ENCODE results near the gene PCK2. TPM values are rescaled to one million over a fixed set of nuclear protein-coding genes. Genes with fewer than 3 reads are reported as not detected.
"Not testable (repeated sequence)": the region's sequence is repeated elsewhere in the genome, so short reads cannot be mapped to it uniquely, and the experiment has no call there.

PCK2 gene
- total RNA-seq: 62.7 and 62.8 TPM in 2 replicates

- H3K9me3 Mint-ChIP-seq: no peaks in the 10 kb centered on the region
- peaks cover 31% of the 10 kb centered on the region for H3K4me1 Mint-ChIP-seq (ENCODE audit: low read depth)
- H3K27ac Mint-ChIP-seq: peak within 1 kb of the TSS; percentile 98
- peaks cover 19% of the 10 kb centered on the region for H3K36me3 Mint-ChIP-seq (ENCODE audit: low read depth)
- peak; percentile 68 for DNase-seq (ENCODE audit: low spot score)
- H3K27me3 Mint-ChIP-seq (ENCODE audit: low read depth): no peaks in the 10 kb centered on the region
- peak within 1 kb of the TSS; percentile 97 for H3K4me3 Mint-ChIP-seq (ENCODE audit: low read depth)
- intact Hi-C loops (cut with micrococcal nuclease): loop anchor here (1.0 to 10.0 kb wide), 3 partner anchors 41 to 341 kb away; partner anchors contain the start of gene DHRS4L2
Measured at GRCh38 chr14:24093901-24094840, at the start of gene PCK2. PCK2 (plus strand) TSS chr14:24094311; CDS start chr14:24094406, 95 bp downstream.

DNA sequence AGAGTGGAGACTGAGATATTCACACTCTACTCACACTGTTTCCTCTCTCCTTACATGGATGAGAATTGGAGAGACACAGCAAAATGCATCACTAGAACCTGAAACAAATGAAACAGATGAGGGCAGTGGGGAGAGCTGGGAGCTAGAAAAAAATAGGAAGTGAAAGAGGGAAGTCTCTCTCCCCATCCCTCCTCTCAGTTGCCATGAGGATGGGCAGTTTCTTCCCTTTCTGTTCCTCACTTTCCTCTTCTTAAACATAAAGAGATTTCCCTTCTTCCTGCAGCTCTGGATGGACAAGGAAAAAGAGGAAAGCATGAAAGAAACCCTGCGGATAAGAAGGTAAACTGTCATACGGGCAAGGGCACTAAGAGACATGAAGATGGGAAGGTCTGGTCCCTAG, 45.1 kb upstream of the PCK2 start:
- H3K27me3 Mint-ChIP-seq (ENCODE audit: low read depth): peaks cover 36% of the 10 kb centered on the region
- H3K27ac Mint-ChIP-seq, H3K9me3 Mint-ChIP-seq: not testable (repeated sequence)

DNA sequence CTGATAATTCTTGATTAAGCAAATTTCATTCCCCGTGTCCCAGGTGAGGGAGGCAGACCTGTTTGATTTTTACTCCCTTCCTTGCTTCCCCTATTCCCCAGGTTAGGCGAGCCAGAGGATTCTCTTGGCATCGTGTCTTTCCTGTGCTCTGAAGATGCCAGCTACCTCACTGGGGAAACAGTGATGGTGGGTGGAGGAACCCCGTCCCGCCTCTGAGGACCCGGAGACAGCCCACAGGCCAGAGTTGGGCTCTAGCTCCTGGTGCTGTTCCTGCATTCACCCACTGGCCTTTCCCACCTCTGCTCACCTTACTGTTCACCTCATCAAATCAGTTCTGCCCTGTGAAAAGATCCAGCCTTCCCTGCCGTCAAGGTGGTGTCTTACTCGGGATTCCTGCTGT, 43.4 kb upstream of the PCK2 start:
- intact Hi-C loops (cut with micrococcal nuclease); DNase-seq (ENCODE audit: low spot score); H3K9me3 Mint-ChIP-seq; H3K27ac Mint-ChIP-seq; H3K36me3 Mint-ChIP-seq (ENCODE audit: low read depth): not testable (repeated sequence)
- H3K4me1 Mint-ChIP-seq (ENCODE audit: low read depth): peaks cover 17% of the 10 kb centered on the region
- H3K4me3 Mint-ChIP-seq (ENCODE audit: low read depth): peak overlapping the region; percentile 75
- peaks cover 31% of the 10 kb centered on the region for H3K27me3 Mint-ChIP-seq (ENCODE audit: low read depth)

More for the DNA sequence above, 45.1 kb upstream of the PCK2 start:
- H3K36me3 Mint-ChIP-seq (ENCODE audit: low read depth); H3K4me3 Mint-ChIP-seq (ENCODE audit: low read depth); DNase-seq (ENCODE audit: low spot score); intact Hi-C loops (cut with micrococcal nuclease): not testable (repeated sequence)
- peaks cover 17% of the 10 kb centered on the region for H3K4me1 Mint-ChIP-seq (ENCODE audit: low read depth)

DNA sequence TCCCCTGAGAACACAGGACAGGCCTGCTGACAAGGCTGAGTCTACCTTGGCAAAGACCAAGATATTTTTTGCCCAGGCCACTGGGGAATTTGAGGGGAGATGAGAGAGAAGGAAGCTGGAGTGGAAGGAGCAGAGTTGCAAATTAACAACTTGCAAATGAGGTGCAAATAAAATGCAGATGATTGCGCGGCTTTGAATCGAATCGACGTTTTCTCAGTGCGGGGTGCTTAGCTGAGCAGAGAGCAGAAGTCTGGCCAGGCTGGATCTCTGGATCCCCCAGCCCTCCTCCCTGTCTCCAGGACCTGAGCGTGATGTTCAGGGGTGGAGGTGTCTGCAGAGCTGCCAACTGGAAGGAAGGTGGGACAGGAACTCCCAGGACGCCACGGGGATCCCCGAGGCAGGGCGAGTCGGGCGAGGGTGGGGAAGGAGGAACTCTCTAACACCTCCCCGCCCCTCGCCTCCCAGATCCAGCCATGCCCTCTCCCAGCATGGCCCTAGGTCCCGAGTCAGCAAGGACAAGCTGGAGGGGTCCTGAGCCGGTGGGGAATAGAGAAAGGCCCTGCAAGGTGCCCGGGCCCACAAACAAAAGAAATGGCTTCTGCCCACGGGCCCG, 42.8 kb upstream of the PCK2 start:
- H3K27me3 Mint-ChIP-seq (ENCODE audit: low read depth): peaks cover 28% of the 10 kb centered on the region
- DNase-seq (ENCODE audit: low spot score): no peak
- no peaks in the 10 kb centered on the region for H3K36me3 Mint-ChIP-seq (ENCODE audit: low read depth)
- peak overlapping the region; percentile 75 for H3K4me3 Mint-ChIP-seq (ENCODE audit: low read depth)
- peak overlapping the region; percentile 9 for H3K27ac Mint-ChIP-seq
- peaks cover 17% of the 10 kb centered on the region for H3K4me1 Mint-ChIP-seq (ENCODE audit: low read depth)
- H3K9me3 Mint-ChIP-seq: no peaks in the 10 kb centered on the region
- intact Hi-C loops (cut with micrococcal nuclease): no loop called here

DNA sequence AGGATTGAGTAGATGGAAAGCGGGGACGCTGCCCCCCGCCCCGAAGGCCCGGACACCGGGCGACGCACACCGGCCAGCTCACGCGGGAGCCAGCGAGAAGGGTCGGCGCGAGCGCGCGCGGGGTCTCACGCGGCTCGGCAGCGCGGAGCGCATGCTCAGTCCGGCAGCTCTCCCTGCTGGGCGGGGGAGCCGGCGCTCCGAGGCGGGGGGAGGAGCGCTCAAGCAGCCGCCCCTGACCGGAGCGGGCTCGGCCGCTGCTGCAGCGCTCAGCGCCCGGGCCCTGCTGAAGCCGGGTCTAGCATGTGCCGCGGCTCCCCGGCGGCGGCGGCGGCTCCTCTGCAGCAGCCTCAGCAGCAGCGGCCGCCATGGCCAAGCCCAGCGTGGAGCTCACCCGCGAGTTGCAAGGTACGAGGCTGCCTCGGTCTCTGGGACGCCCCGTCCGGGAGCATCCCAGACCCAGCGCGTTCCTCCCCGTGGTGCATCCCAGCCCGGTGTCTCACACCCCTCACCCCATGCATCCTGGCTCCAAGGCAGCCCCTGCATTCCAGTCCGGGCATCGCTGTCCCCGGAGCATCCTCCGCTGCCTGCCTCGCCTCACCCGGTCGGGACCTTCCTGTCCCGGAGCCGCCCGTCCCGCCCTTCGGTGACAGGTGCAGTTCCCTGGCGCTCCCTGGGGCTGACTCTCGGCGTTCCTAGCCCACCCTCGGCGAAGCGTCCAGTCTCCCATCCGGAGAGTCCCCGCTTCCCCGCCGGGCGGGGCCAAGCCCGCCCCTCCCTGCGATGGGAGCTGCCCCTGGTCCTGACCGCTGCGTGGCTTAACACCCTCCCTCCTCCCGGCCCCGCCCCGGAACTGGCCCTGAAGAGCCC, 42.1 kb upstream of the PCK2 start, which contains the start of gene CARMIL3:
TSS of gene CARMIL3 (plus strand) at position 221 of the 867 bp plus-strand sequence. CDS start at position 366, 145 bp downstream.
- H3K9me3 Mint-ChIP-seq: no peaks in the 10 kb centered on the region

GRCh38 chr14:24052656-24053547, 41.2 kb upstream of the PCK2 start:
- no peak for DNase-seq (ENCODE audit: low spot score)

More for the DNA sequence above, 42.1 kb upstream of the PCK2 start, which contains the start of gene CARMIL3:
- Mint-ChIP-seq H3K36me3 (ENCODE audit: low read depth) (no peaks in the 10 kb centered on the region), H3K27ac (peak within 1 kb of the TSS; percentile 61), H3K4me3 (ENCODE audit: low read depth) (peak within 1 kb of the TSS; percentile 79), H3K27me3 (ENCODE audit: low read depth) (peaks cover 24% of the 10 kb centered on the region), H3K4me1 (ENCODE audit: low read depth) (peaks cover 17% of the 10 kb centered on the region)
- intact Hi-C loops (cut with micrococcal nuclease): loop anchor here (1.0 to 2.0 kb wide), 2 partner anchors 62 to 63 kb away; partner anchors contain the start of genes DCAF11, DHRS4L2 and NRL
- DNase-seq (ENCODE audit: low spot score): peak; percentile 58

DNA sequence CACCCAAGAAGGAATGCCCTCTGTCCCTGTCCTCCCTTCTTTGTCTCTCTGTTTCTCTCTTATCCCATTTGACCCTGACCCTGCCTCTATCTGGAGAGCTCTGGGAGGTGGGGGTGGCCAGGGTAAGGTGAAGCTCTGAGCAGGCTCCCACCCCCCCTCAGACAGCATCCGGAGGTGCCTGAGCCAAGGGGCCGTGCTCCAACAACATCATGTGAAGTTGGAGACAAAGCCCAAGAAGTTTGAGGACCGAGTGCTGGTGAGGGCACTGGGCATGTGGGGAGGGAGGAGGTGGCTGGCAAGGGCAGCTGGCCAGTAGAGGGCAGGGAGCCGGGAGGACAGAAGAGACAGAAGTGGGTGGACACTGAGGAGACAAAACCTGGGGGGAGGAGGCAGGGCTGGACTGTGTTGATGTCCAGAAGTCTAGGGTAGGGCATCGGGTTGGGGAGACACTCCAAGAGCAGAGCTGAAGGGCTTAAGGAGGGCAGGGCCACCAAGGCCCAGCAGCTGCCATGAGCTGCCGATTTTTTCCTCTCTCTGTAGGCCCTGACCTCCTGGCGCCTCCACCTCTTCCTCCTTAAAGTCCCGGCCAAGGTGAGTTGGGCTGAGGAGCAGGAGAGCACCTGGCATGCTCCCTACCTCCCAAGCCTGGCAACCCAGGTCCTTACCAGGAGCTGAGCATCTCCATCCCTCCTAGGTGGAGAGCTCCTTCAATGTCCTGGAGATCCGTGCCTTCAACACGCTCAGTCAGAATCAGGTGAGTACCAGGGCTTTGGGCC, 40.4 kb upstream of the PCK2 start:
- Mint-ChIP-seq H3K36me3 (ENCODE audit: low read depth) (no peaks in the 10 kb centered on the region), H3K9me3 (no peaks in the 10 kb centered on the region), H3K4me3 (ENCODE audit: low read depth) (peak overlapping the region; percentile 79), H3K4me1 (ENCODE audit: low read depth) (peaks cover 17% of the 10 kb centered on the region), H3K27me3 (ENCODE audit: low read depth) (peaks cover 22% of the 10 kb centered on the region), H3K27ac (no peak overlapping the region)
- intact Hi-C loops (cut with micrococcal nuclease): loop anchor here (1.0 to 2.0 kb wide), 2 partner anchors 41 to 65 kb away; partner anchors contain the start of genes DHRS4L2 and PCK2
- no peak for DNase-seq (ENCODE audit: low spot score)

More at GRCh38 chr14:24052656-24053547, 41.2 kb upstream of the PCK2 start:
- Mint-ChIP-seq H3K27me3 (ENCODE audit: low read depth) (peaks cover 24% of the 10 kb centered on the region), H3K27ac (peak overlapping the region; percentile 61), H3K4me1 (ENCODE audit: low read depth) (peaks cover 17% of the 10 kb centered on the region), H3K4me3 (ENCODE audit: low read depth) (peak overlapping the region; percentile 79), H3K36me3 (ENCODE audit: low read depth) (no peaks in the 10 kb centered on the region), H3K9me3 (no peaks in the 10 kb centered on the region)
- intact Hi-C loops (cut with micrococcal nuclease): loop anchor here (1.0 to 2.0 kb wide), 3 partner anchors 41 to 64 kb away; partner anchors contain the start of genes DCAF11, DHRS4L2, NRL and PCK2

DNA sequence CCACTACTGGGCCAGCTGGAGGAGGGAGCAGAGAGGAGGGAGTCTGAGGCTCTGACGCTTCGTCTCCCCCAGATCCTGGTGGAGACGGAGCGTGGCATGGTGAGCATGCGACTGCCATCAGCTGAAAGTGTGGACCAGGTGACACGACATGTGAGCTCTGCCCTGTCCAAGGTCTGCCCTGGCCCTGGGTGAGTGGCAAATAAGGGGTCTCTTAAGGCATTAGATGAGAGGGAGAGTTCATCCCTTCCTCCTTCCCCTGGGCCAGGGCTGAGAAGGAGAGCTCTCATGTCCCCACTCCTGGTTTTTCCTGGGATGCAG, 39.8 kb upstream of the PCK2 start:
- Mint-ChIP-seq H3K36me3 (ENCODE audit: low read depth) (no peaks in the 10 kb centered on the region), H3K9me3 (no peaks in the 10 kb centered on the region)
- intact Hi-C loops (cut with micrococcal nuclease): no loop called here

DNA sequence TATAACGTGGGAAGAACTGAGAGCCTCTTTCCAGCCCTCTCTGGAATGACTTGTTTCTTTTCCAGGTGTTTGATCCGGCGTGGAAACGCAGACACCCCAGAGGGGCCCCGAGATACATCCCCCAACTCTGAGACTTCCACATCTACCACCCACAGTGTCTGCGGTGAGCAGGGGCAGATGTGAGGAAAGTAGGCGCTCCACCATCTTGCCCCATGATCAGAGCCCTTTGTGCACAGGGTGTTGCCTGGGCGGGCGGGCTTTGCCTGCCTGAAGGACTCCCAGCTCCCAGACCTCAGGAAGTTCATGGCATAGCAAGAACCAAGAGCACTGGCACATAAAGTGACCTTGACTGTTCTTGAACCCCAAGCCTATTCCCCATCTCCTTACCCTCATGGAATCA, 39.5 kb upstream of the PCK2 start:
- Mint-ChIP-seq H3K9me3 (no peaks in the 10 kb centered on the region), H3K4me3 (ENCODE audit: low read depth) (no peak overlapping the region), H3K4me1 (ENCODE audit: low read depth) (peaks cover 17% of the 10 kb centered on the region), H3K27ac (no peak overlapping the region), H3K36me3 (ENCODE audit: low read depth) (no peaks in the 10 kb centered on the region), H3K27me3 (ENCODE audit: low read depth) (peaks cover 19% of the 10 kb centered on the region)
- intact Hi-C loops (cut with micrococcal nuclease): loop anchor here (5.0 kb wide), 1 partner anchor 108 kb away; the partner anchor contains the start of gene IRF9
- no peak for DNase-seq (ENCODE audit: low spot score)

More for the DNA sequence above, 39.8 kb upstream of the PCK2 start:
- no peak for DNase-seq (ENCODE audit: low spot score)
- H3K4me1 Mint-ChIP-seq (ENCODE audit: low read depth): peaks cover 17% of the 10 kb centered on the region
- peaks cover 19% of the 10 kb centered on the region for H3K27me3 Mint-ChIP-seq (ENCODE audit: low read depth)
- H3K27ac Mint-ChIP-seq: no peak overlapping the region
- no peak overlapping the region for H3K4me3 Mint-ChIP-seq (ENCODE audit: low read depth)

GRCh38 chr14:24055971-24056799, 37.9 kb upstream of the PCK2 start:
- Mint-ChIP-seq H3K27me3 (ENCODE audit: low read depth) (peaks cover 7% of the 10 kb centered on the region), H3K9me3 (no peaks in the 10 kb centered on the region), H3K36me3 (ENCODE audit: low read depth) (no peaks in the 10 kb centered on the region), H3K4me1 (ENCODE audit: low read depth) (peaks cover 14% of the 10 kb centered on the region), H3K4me3 (ENCODE audit: low read depth) (no peak overlapping the region), H3K27ac (no peak overlapping the region)
- DNase-seq (ENCODE audit: low spot score): no peak
- intact Hi-C loops (cut with micrococcal nuclease): loop anchor here (5.0 kb wide), 1 partner anchor 106 kb away; the partner anchor contains the start of gene IRF9
